Caco-2 (cell line): ENCODE data around the gene FOSL2. TPM values are rescaled to one million over a fixed set of nuclear protein-coding genes. Genes with fewer than 3 reads are reported as not detected.

Experiments
- BruUV-seq: library from RNA; stranded (reverse); fragments of 400-500 nt; replicated peaks from 2 replicates; lab custom pipeline; 2021; lab: Mats Ljungman, UMichigan
- CTCF ChIA-PET: fragments of 300-600 bp; sonication (Branson Sonifier 250); formaldehyde crosslinking; loops from one replicate; lab custom pipeline; 2022; ENCODE audit warnings: antibody characterized with exemption; lab: Charles Lee
- POLR2A ChIA-PET: fragments of 300-600 bp; sonication (Branson Sonifier 250); formaldehyde crosslinking; loops from one replicate; lab custom pipeline; 2022; ENCODE audit warnings: antibody characterized with exemption; lab: Charles Lee
- DNase-seq, 2 experiments: peaks; one replicate each; pipeline versions ENCODE4 v3.0.0 to v3.0.0-alpha.2; 2020 to 2022
- H3K27me3 ChIP-seq: replicated peaks from 2 replicates; pipeline ENCODE4 v1.6.0; 2011; ENCODE audit warnings: low read length; ENCODE audit not compliant: control insufficient read depth, insufficient read depth
- H3K36me3 ChIP-seq: 2 replicates; pipeline ENCODE4 v1.5.1; 2011; ENCODE audit warnings: low read length; ENCODE audit not compliant: control insufficient read depth, insufficient read depth
- H3K4me1 ChIP-seq: fragments of 250-450 bp; sonication (Bioruptor Pico); 2 replicates; pipeline ENCODE4 v1.5.1; 2020; ENCODE audit warnings: mild to moderate bottlenecking
- H3K4me3 ChIP-seq: 2 replicates; pipeline ENCODE4 v1.5.1; 2011; ENCODE audit warnings: low read depth, mild to moderate bottlenecking, control low read depth, low read length
- H3K9me3 ChIP-seq: fragments of 250-450 bp; sonication (Bioruptor Pico); 2 replicates; pipeline ENCODE4 v1.5.1; 2020; ENCODE audit warnings: mild to moderate bottlenecking, moderate library complexity
- H3K27ac Mint-ChIP-seq: one replicate; pipeline ENCODE4 v1.8.0; 2022; ENCODE audit warnings: mixed read lengths; ENCODE audit not compliant: unreplicated experiment
- H3K27me3 Mint-ChIP-seq: one replicate; pipeline ENCODE4 v1.8.0; 2022; ENCODE audit warnings: mixed read lengths; ENCODE audit not compliant: insufficient read depth, unreplicated experiment
- H3K36me3 Mint-ChIP-seq: one replicate; pipeline ENCODE4 v1.8.0; 2022; ENCODE audit warnings: mild to moderate bottlenecking, mixed read lengths; ENCODE audit not compliant: insufficient read depth, unreplicated experiment
- H3K4me1 Mint-ChIP-seq: one replicate; pipeline ENCODE4 v1.8.0; 2022; ENCODE audit warnings: low read depth, mixed read lengths; ENCODE audit not compliant: unreplicated experiment
- H3K4me3 Mint-ChIP-seq: one replicate; pipeline ENCODE4 v1.8.0; 2022; ENCODE audit warnings: mild to moderate bottlenecking, moderate library complexity, mixed read lengths; ENCODE audit not compliant: unreplicated experiment
- H3K9me3 Mint-ChIP-seq: one replicate; pipeline ENCODE4 v1.8.0; 2022; ENCODE audit warnings: mixed read lengths; ENCODE audit not compliant: unreplicated experiment
- intact Hi-C: fragments of 100-400 bp; cut with micrococcal nuclease; formaldehyde crosslinking; loops from one replicate; pipeline ENCODE4 v1.10.0; 2022; ENCODE audit not compliant: unreplicated experiment
- total RNA-seq: library from RNA; stranded (reverse); gene quantifications from 2 replicates; pipeline ENCODE4 v1.2.3, GENCODE V29; 2022
- TF ChIP-seq, protein P1 (sequence below), 2 experiments: fragments of 200-600 bp in 1 of 2; IDR thresholded peaks; 1 replicate in 1 of 2; 2 replicates in 1 of 2; pipeline versions ENCODE4 v1.5.1 to v1.8.0; 2011 to 2022; ENCODE audit warnings: antibody characterized with exemption in 1 of 2, control low read depth in 1 of 2, inconsistent platforms in 1 of 2, low read depth in 1 of 2, low read length in 1 of 2, mild to moderate bottlenecking in 1 of 2, moderate library complexity in 1 of 2; ENCODE audit not compliant: insufficient read depth in 1 of 2, severe bottlenecking in 1 of 2, unreplicated experiment in 1 of 2

The FOSL2 gene
- total RNA-seq, 1 experiment from 2014 or later, result 64.6 TPM

DNA sequence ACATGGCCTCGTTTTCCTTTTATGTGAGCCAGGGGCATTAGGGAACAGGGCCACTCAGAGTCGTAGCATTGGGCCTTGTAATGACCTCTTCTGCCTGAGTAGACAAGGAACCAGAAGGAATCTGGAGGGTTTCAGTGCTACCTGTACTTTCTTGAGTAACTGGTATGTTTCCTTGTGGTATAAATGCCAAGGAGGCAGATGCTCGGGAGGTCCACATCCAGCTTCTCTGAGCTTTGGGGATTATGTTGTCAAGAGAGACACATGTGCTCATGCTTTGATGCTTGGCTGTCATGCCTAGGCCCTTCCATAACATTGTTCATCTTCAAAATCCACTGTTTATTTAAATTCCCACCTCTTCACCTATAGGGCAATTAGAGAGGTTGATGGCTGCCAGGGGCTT lies 26.3 kb downstream of the FOSL2 start:
- Histone ChIP-seq H3K9me3 (no peaks in the 10 kb centered on the region), H3K36me3 (peaks cover 6% of the 10 kb centered on the region; the same call in 1 of the 2 replicates), H3K4me3 (no peak overlapping the region), H3K4me1 (peaks cover 23% of the 10 kb centered on the region), H3K27me3 (no peaks in the 10 kb centered on the region)
- Mint-ChIP-seq H3K36me3 (peaks cover 81% of the 10 kb centered on the region), H3K27ac (no peak overlapping the region), H3K4me3 (no peak overlapping the region), H3K27me3 (no peaks in the 10 kb centered on the region), H3K9me3 (no peaks in the 10 kb centered on the region), H3K4me1 (peaks cover 15% of the 10 kb centered on the region)
- POLR2A ChIA-PET, result interaction anchor here (0.6 to 1.7 kb wide), 2 partner anchors 19 to 666 kb away, joined by 4 to 9 read pairs; no protein-coding TSS in a partner anchor
- no peak for DNase-seq
- CTCF ChIA-PET, result interaction anchor here (0.5 to 1.8 kb wide), 11 partner anchors 9 to 735 kb away, joined by 3 to 11 read pairs (median 4); no protein-coding TSS in a partner anchor
- intact Hi-C loops, result loop anchor here (1.0 to 2.0 kb wide), 7 partner anchors 24 to 716 kb away; no protein-coding TSS in a partner anchor
- TF ChIP-seq, protein P1, sequence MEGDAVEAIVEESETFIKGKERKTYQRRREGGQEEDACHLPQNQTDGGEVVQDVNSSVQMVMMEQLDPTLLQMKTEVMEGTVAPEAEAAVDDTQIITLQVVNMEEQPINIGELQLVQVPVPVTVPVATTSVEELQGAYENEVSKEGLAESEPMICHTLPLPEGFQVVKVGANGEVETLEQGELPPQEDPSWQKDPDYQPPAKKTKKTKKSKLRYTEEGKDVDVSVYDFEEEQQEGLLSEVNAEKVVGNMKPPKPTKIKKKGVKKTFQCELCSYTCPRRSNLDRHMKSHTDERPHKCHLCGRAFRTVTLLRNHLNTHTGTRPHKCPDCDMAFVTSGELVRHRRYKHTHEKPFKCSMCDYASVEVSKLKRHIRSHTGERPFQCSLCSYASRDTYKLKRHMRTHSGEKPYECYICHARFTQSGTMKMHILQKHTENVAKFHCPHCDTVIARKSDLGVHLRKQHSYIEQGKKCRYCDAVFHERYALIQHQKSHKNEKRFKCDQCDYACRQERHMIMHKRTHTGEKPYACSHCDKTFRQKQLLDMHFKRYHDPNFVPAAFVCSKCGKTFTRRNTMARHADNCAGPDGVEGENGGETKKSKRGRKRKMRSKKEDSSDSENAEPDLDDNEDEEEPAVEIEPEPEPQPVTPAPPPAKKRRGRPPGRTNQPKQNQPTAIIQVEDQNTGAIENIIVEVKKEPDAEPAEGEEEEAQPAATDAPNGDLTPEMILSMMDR (IDR thresholded peaks at IDR 0.05; ENCODE audit: insufficient read depth in 1 of 2, low read depth in 1 of 2, low read length in 1 of 2, severe bottlenecking in 1 of 2, unreplicated experiment in 1 of 2), result no peak
- BruUV-seq, result no TSS peak

DNA sequence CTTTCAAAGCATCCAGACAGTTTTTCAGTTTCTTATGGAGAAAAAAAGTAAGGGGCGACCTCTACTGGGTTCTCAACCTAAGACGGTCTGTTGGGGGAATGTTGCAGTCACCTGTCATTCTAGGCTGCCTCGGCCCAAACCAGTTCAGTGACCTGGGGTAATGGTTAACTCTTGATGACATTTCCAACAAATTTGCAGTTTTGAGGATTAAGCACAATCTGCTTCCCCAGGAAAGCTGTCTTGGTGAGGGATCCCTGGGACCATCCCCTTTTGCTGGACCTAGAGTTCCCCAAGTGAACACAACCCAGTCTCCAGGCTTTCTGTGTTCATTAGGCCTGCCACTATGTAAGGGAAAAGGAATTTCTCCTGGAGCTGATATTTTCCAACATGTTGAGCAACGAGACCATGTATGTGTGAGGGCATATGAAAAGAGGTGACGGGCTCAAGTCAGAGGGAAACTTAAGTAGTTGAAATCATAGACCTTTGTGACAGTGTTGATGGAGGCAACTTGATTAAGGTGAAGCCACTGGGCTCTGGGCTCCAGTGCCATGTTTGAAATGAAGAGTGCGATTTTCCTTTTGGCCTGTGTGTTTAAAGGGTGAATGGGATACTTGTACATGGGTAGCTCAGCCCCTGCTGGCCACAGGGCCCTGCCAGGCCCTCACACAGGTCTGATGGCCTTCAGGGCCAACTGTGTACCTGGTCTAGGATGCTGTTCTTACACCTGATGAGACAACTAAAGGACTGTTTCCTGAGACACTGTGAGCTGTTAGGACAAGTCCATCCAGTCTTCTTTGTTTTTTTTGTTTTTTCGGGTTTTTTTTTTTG lies 27.0 kb downstream of the FOSL2 start:
- Mint-ChIP-seq H3K36me3 (peaks cover 78% of the 10 kb centered on the region), H3K4me3 (peak overlapping the region; percentile 52), H3K27ac (peak overlapping the region; percentile 93), H3K4me1 (peaks cover 19% of the 10 kb centered on the region), H3K9me3 (no peaks in the 10 kb centered on the region), H3K27me3 (no peaks in the 10 kb centered on the region)
- POLR2A ChIA-PET, result interaction anchor here (0.5 to 1.7 kb wide), 5 partner anchors 18 to 667 kb away, joined by 3 to 9 read pairs (median 4); no protein-coding TSS in a partner anchor
- DNase-seq, result peak; percentile 85 to 86
- H3K4me3 ChIP-seq, result no peak overlapping the region
- no peaks in the 10 kb centered on the region for H3K27me3 ChIP-seq
- peaks cover 23% of the 10 kb centered on the region for H3K4me1 ChIP-seq
- H3K36me3 ChIP-seq, result peaks cover 4% of the 10 kb centered on the region; the same call in 1 of the 2 replicates
- H3K9me3 ChIP-seq, result no peaks in the 10 kb centered on the region
- no TSS peak for BruUV-seq
- CTCF ChIA-PET, result interaction anchor here (0.5 to 1.8 kb wide), 13 partner anchors 8 to 736 kb away, joined by 3 to 11 read pairs (median 4); no protein-coding TSS in a partner anchor
- intact Hi-C loops, result loop anchor here (1.0 to 2.0 kb wide), 7 partner anchors 24 to 717 kb away; no protein-coding TSS in a partner anchor
- TF ChIP-seq, protein P1 (IDR thresholded peaks at IDR 0.05; ENCODE audit: insufficient read depth in 1 of 2, low read depth in 1 of 2, low read length in 1 of 2, severe bottlenecking in 1 of 2, unreplicated experiment in 1 of 2), result peak; percentile 32 to 47

DNA sequence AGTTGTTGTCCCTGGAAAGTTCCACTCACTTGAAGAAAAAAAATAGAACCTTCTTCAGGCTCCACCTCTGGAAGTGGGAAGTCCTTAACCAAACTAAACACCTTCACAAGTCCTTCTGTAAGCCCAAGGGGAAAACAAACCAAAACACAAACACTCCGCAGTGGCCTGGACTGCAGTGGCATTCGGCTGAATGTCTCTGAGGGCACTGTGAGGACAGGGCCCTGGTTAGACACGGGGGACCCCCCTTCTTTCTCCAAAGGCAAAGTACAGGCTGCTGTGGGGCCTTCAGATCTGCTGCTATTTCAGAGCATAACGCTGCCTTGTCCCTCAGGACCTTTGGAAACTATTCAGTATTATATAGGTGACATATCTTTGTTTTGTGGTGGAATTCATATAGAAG lies 28.1 kb downstream of the FOSL2 start:
- intact Hi-C loops, result no loop called here
- ChIA-PET POLR2A (no interaction called here), CTCF (no interaction called here)
- no peak overlapping the region for H3K27ac Mint-ChIP-seq
- H3K36me3 Mint-ChIP-seq, result peaks cover 67% of the 10 kb centered on the region
- Histone ChIP-seq H3K4me3 (no peak overlapping the region), H3K27me3 (no peaks in the 10 kb centered on the region), H3K36me3 (peaks cover 4% of the 10 kb centered on the region; the same call in 1 of the 2 replicates), H3K9me3 (no peaks in the 10 kb centered on the region), H3K4me1 (peaks cover 23% of the 10 kb centered on the region)
- H3K4me1 Mint-ChIP-seq, result peaks cover 19% of the 10 kb centered on the region
- no TSS peak for BruUV-seq
- H3K4me3 Mint-ChIP-seq, result no peak overlapping the region
- H3K9me3 Mint-ChIP-seq, result no peaks in the 10 kb centered on the region
- no peak for DNase-seq
- no peaks in the 10 kb centered on the region for H3K27me3 Mint-ChIP-seq
- TF ChIP-seq, protein P1 (IDR thresholded peaks at IDR 0.05; ENCODE audit: insufficient read depth in 1 of 2, low read depth in 1 of 2, low read length in 1 of 2, severe bottlenecking in 1 of 2, unreplicated experiment in 1 of 2), result no peak
